HCT116 (cell line): Measurements from ENCODE around the gene SHROOM1. TPM values are rescaled to one million over a fixed set of nuclear protein-coding genes. Genes with fewer than 3 reads are reported as not detected.

Source experiments
- ATAC-seq: fragments of 200-7000 bp; cut with Tn5 transposase; 2 replicates; pipeline ENCODE4 v1.9.1; 2020; ENCODE audit warnings: mild to moderate bottlenecking, moderate library complexity
- BruUV-seq: library from RNA; stranded (reverse); fragments of 400-500 nt; replicated peaks from 2 replicates; lab custom pipeline; 2021; lab: Mats Ljungman, UMichigan
- CTCF ChIA-PET: fragments of 300-600 bp; sonication (Branson Sonifier 250); formaldehyde crosslinking; loops from one replicate; lab custom pipeline; 2021; ENCODE audit warnings: antibody characterized with exemption; lab: Charles Lee
- POLR2A ChIA-PET: fragments of 300-600, 350-600 bp; sonication (Branson Sonifier 250); formaldehyde crosslinking; loops from one replicate; lab custom pipeline; 2021; ENCODE audit warnings: antibody characterized with exemption; lab: Charles Lee
- RAD21 ChIA-PET, 2 experiments: fragments of 300-600 bp; sonication (Branson Sonifier 250); formaldehyde crosslinking; loops; one replicate each; lab custom pipeline; 2023; ENCODE audit warnings: low total read pairs in 2 of 2; ENCODE audit not compliant: uncharacterized antibody in 2 of 2, unreplicated experiment in 2 of 2, low non-redundant PET in 1 of 2; lab: Charles Lee
- DNase-seq: peaks from one replicate; pipeline ENCODE4 v3.0.0-alpha.2; 2010; ENCODE audit warnings: low read depth, low spot score
- H2AFZ ChIP-seq: fragments of 200-600 bp; shearing (Covaris generic), sonication (generic); 2 replicates; pipeline ENCODE4 v1.6.1; 2017; ENCODE audit warnings: low read depth, mixed run types, mixed read lengths, antibody characterized with exemption, low read length; ENCODE audit not compliant: poor library complexity, severe bottlenecking
- H3K27ac ChIP-seq: 2 replicates; pipeline ENCODE4 v1.5.1; 2012; ENCODE audit warnings: low read depth, low read length
- H3K27me3 ChIP-seq: fragments of 200-600 bp; sonication (generic); 2 replicates; pipeline ENCODE4 v1.6.1; 2016; ENCODE audit warnings: mixed run types, low read length, mixed read lengths; ENCODE audit not compliant: insufficient read depth
- H3K36me3 ChIP-seq, 2 experiments: fragments of 200-500 bp in 1 of 2; fragments of 200-600 bp in 1 of 2; sonication (Bioruptor generic) in 1 of 2; sonication (generic) in 1 of 2; 2 replicates each; pipeline versions ENCODE4 v1.5.1 to v1.6.1; 2014 to 2016; ENCODE audit warnings: low read length in 2 of 2, inconsistent platforms in 1 of 2, mixed read lengths in 1 of 2, mixed run types in 1 of 2; ENCODE audit not compliant: insufficient read depth in 2 of 2, control insufficient read depth in 1 of 2
- H3K4me1 ChIP-seq, 2 experiments: fragments of 200-600 bp in 1 of 2; sonication (generic) in 1 of 2; 2 replicates each; pipeline versions ENCODE4 v1.5.1 to v1.6.1; 2012 to 2017; ENCODE audit warnings: low read length in 2 of 2, inconsistent platforms in 1 of 2, mild to moderate bottlenecking in 1 of 2, mixed read lengths in 1 of 2, mixed run types in 1 of 2, moderate library complexity in 1 of 2; ENCODE audit not compliant: insufficient read depth in 2 of 2, control insufficient read depth in 1 of 2
- H3K4me2 ChIP-seq: fragments of 200-600 bp; sonication (generic); 2 replicates; pipeline ENCODE4 v1.6.1; 2017; ENCODE audit warnings: mixed run types, low read length, mixed read lengths
- H3K4me3 ChIP-seq, 2 experiments: fragments of 200-600 bp in 1 of 2; sonication (generic) in 1 of 2; replicated peaks in 1 of 2; 2 replicates each; pipeline ENCODE4 v1.5.1; 2011 to 2016; ENCODE audit warnings: low read length in 2 of 2, control low read depth in 1 of 2, low read depth in 1 of 2, mild to moderate bottlenecking in 1 of 2, mixed read lengths in 1 of 2, mixed run types in 1 of 2
- H3K79me2 ChIP-seq: fragments of 200-600 bp; sonication (generic); 2 replicates; pipeline ENCODE4 v1.6.1; 2017; ENCODE audit warnings: mild to moderate bottlenecking, mixed run types, low read length, moderate library complexity, mixed read lengths; ENCODE audit not compliant: insufficient read depth
- H3K9ac ChIP-seq: fragments of 200-600 bp; sonication (generic); 2 replicates; pipeline ENCODE4 v1.6.1; 2016; ENCODE audit warnings: low read length, mixed read lengths
- H3K9me2 ChIP-seq: fragments of 200-600 bp; sonication (generic), shearing (Covaris generic); 2 replicates; pipeline ENCODE4 v1.6.1; 2017; ENCODE audit warnings: mixed run types, mild to moderate bottlenecking, moderate library complexity; ENCODE audit not compliant: insufficient read depth
- H3K9me3 ChIP-seq, 2 experiments: fragments of 200-500 bp in 1 of 2; fragments of 200-600 bp in 1 of 2; sonication (Bioruptor generic) in 1 of 2; sonication (generic) in 1 of 2; 2 replicates each; pipeline ENCODE4 v1.6.1; 2014 to 2017; ENCODE audit warnings: low read length in 2 of 2, mixed read lengths in 2 of 2, inconsistent platforms in 1 of 2, low read depth in 1 of 2, mild to moderate bottlenecking in 1 of 2, mixed run types in 1 of 2, moderate library complexity in 1 of 2; ENCODE audit not compliant: control insufficient read depth in 1 of 2, insufficient read depth in 1 of 2
- H4K20me1 ChIP-seq: fragments of 200-600 bp; sonication (generic), shearing (Covaris generic); 2 replicates; pipeline ENCODE4 v1.6.1; 2017; ENCODE audit warnings: mixed run types, mild to moderate bottlenecking, moderate library complexity; ENCODE audit not compliant: insufficient read depth
- ATF3 ChIP-seq: IDR thresholded peaks from 2 replicates; pipeline ENCODE4 v1.6.1; 2012
- CBX3 ChIP-seq: IDR thresholded peaks from 2 replicates; pipeline ENCODE4 v1.6.1; 2012; ENCODE audit warnings: low read depth
- CEBPB ChIP-seq: IDR thresholded peaks from 2 replicates; pipeline ENCODE4 v1.6.1; 2012; ENCODE audit warnings: low read depth
- CTCF ChIP-seq, 3 experiments: fragments of 200-600 bp in 1 of 3; sonication (generic) in 1 of 3; IDR thresholded peaks in 2 of 3; conservative IDR thresholded peaks in 1 of 3; 2 replicates each; pipeline ENCODE4 v1.5.1; 2012 to 2017; ENCODE audit warnings: low read depth in 2 of 3, low read length in 2 of 3, antibody characterized with exemption in 1 of 3, borderline replicate concordance in 1 of 3, control low read depth in 1 of 3, mild to moderate bottlenecking in 1 of 3, mixed read lengths in 1 of 3, mixed run types in 1 of 3, moderate library complexity in 1 of 3; ENCODE audit not compliant: insufficient read depth in 1 of 3
- EGR1 ChIP-seq: IDR thresholded peaks from 2 replicates; pipeline ENCODE4 v1.6.1; 2012; ENCODE audit warnings: low read depth
- ELF1 ChIP-seq: IDR thresholded peaks from 2 replicates; pipeline ENCODE4 v1.6.1; 2012; ENCODE audit warnings: low read depth, borderline replicate concordance
- EZH2phosphoT487 ChIP-seq: fragments of 200-600 bp; IDR thresholded peaks from 2 replicates; pipeline ENCODE4 v1.6.1; 2018; ENCODE audit warnings: antibody characterized with exemption, borderline replicate concordance
- POLR2A ChIP-seq: IDR thresholded peaks from 2 replicates; pipeline ENCODE4 v1.7.0; 2011; ENCODE audit warnings: borderline replicate concordance; ENCODE audit not compliant: insufficient read depth, insufficient read length; ENCODE audit errors: extremely low read depth
- POLR2AphosphoS5 ChIP-seq: IDR thresholded peaks from 2 replicates; pipeline ENCODE4 v1.6.1; 2011; ENCODE audit warnings: mild to moderate bottlenecking, low read depth, low read length, moderate library complexity
- SP1 ChIP-seq: IDR thresholded peaks from 2 replicates; pipeline ENCODE4 v1.6.1; 2012; ENCODE audit warnings: low read depth
- SRF ChIP-seq: IDR thresholded peaks from 2 replicates; pipeline ENCODE4 v1.6.1; 2012; ENCODE audit warnings: low read depth
- TCF7L2 ChIP-seq: IDR thresholded peaks from 2 replicates; pipeline ENCODE4 v1.7.0; 2011; ENCODE audit warnings: borderline replicate concordance, inconsistent platforms; ENCODE audit not compliant: insufficient read depth, insufficient read length; ENCODE audit errors: extremely low read depth
- YY1 ChIP-seq: IDR thresholded peaks from 2 replicates; pipeline ENCODE4 v1.6.1; 2011; ENCODE audit warnings: low read length, low read depth, moderate library complexity, mild to moderate bottlenecking; ENCODE audit not compliant: insufficient replicate concordance; ENCODE audit errors: extremely low read depth
- ZBTB33 ChIP-seq: IDR thresholded peaks from 2 replicates; pipeline ENCODE4 v1.6.1; 2011; ENCODE audit warnings: mild to moderate bottlenecking, low read length, moderate library complexity; ENCODE audit not compliant: insufficient replicate concordance; ENCODE audit errors: extremely low read depth
- ZFX ChIP-seq: fragments of 450-650 bp; IDR thresholded peaks from 2 replicates; pipeline ENCODE4 v1.6.1; 2017
- ZNF274 ChIP-seq: fragments of 200-500 bp; sonication (Bioruptor generic); IDR thresholded peaks from 2 replicates; pipeline ENCODE4 v1.6.1; 2014; ENCODE audit warnings: mild to moderate bottlenecking, low read depth, low read length, inconsistent platforms
- intact Hi-C: fragments of 100-400 bp; cut with micrococcal nuclease; formaldehyde crosslinking; loops from 2 replicates; pipeline ENCODE4 v1.10.0; 2022
- total RNA-seq: library from RNA; stranded (reverse); gene quantifications from one replicate; pipeline ENCODE4 v1.2.1, GENCODE V29; 2021; ENCODE audit not compliant: unreplicated experiment
- TF ChIP-seq, protein P1 (sequence below): IDR thresholded peaks from 2 replicates; pipeline ENCODE4 v1.6.1; 2012

The SHROOM1 gene
- total RNA-seq, 1 experiment from 2014 or later: 9.5 TPM

DNA sequence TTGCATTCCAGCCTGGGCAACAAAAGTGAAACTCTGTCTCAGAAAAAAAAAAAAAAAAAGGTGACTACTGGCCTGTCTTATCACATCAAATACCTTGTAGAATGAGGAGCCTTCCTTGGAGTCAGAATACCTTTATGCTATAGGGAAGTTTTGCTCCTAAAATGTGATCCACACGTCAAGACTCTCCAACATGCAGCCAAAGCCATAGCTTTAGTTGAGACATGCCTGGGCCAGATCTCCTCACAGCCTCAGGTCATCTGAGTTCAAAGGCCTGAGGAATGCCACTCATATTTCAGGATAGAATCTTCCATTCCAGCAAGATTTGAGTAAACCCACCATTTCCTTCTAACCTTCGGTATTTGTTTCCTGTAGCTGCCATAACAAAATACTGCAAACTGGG is 31.1 kb downstream of the SHROOM1 start:
- CTCF ChIA-PET: interaction anchor here (1.3 to 2.2 kb wide), 2 partner anchors 8 to 273 kb away, joined by 5 to 12 read pairs; no protein-coding TSS in a partner anchor
- POLR2A ChIA-PET: no interaction called here
- no peak overlapping the region for H3K9ac ChIP-seq
- no peak overlapping the region for H3K4me2 ChIP-seq
- no peak overlapping the region for H3K27ac ChIP-seq
- H3K4me3 ChIP-seq: no peak overlapping the region
- no peak for DNase-seq
- no peaks in the 10 kb centered on the region for H3K27me3 ChIP-seq
- TF ChIP-seq ZBTB33 (no peak), POLR2AphosphoS5 (no peak), CBX3 (no peak), CTCF (IDR thresholded peaks at IDR 0.05 in 2 of 3, conservative IDR thresholded peaks at IDR 0.05 in 1 of 3; ENCODE audit: borderline replicate concordance in 1 of 3, insufficient read depth in 1 of 3, low read depth in 2 of 3, low read length in 2 of 3) (no peak), ZNF274 (no peak), ATF3 (no peak), ZFX (no peak), EZH2phosphoT487 (no peak), YY1 (no peak), ELF1 (no peak), SP1 (no peak), SRF (no peak), TCF7L2 (no peak), POLR2A (no peak), EGR1 (no peak), CEBPB (no peak)
- TF ChIP-seq, protein P1, sequence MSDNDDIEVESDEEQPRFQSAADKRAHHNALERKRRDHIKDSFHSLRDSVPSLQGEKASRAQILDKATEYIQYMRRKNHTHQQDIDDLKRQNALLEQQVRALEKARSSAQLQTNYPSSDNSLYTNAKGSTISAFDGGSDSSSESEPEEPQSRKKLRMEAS: no peak
- H4K20me1 ChIP-seq: no peaks in the 10 kb centered on the region
- H3K9me3 ChIP-seq: no peaks in the 10 kb centered on the region
- no peak overlapping the region for H2AFZ ChIP-seq
- intact Hi-C loops: no loop called here
- no peaks in the 10 kb centered on the region for H3K36me3 ChIP-seq
- no TSS peak for BruUV-seq
- H3K9me2 ChIP-seq: no peaks in the 10 kb centered on the region
- RAD21 ChIA-PET: no interaction called here
- H3K4me1 ChIP-seq: no peaks in the 10 kb centered on the region
- H3K79me2 ChIP-seq: no peaks in the 10 kb centered on the region
- ATAC-seq: no peak
